EH (cell line): Measurements from ENCODE around the gene LRRC4.
A peak's percentile ranks its signal among the peaks of the same experiment; 100 is the strongest.

Source experiments
- DNase-seq: peaks from one replicate; pipeline ENCODE4 v3.0.0-alpha.2; 2015; ENCODE audit warnings: low read depth

The LRRC4 gene

GRCh38 chr7:128059143-128059988 lies 28.1 kb upstream of the LRRC4 start:
- DNase-seq = no peak

GRCh38 chr7:128057909-128058308 lies 26.7 kb upstream of the LRRC4 start:
- no peak for DNase-seq

DNA sequence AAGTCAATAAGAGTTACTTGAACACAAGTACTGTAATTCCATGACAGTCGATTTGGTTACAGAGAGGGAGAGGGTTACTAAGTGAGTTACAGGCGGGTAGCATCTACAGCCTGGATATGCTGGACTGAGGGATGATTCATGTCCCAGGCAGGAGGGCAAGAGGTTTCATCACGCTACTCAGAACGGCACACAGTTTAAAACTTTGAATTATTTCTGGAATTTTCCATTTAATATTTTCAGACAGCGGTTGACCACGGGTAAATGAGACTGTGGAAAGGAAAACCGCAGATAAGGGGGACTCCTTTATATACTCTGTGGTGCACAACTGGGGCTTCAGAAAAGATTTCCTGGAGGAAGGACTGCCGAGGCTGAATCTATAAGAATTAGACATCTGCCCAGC lies 25.7 kb upstream of the LRRC4 start:
- DNase-seq = peak; percentile 94

- DNase-seq = peak; percentile 46
Observed at GRCh38 chr7:128055637-128056036, 24.4 kb upstream of the LRRC4 start.

DNA sequence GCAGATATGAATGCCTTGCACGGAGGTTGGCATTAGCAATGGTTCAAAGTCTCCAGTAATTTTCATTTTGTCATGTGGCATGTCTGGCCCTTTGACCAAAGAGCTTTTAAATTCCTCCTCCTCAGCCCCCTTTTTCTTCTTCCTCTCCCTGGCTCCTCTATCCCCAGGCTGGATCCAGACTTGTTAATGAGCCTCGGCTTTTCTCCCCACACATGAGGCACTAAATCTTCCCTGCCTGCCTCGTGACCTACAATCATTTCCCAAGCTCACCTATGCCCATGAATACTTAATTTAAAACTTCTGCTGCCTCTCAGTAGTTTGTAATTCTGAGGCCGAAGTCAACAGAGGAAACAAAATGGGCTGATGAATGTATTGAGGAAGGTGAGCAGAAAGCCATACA lies 23.3 kb upstream of the LRRC4 start:
- no peak for DNase-seq

GRCh38 chr7:128053991-128054390 lies 22.8 kb upstream of the LRRC4 start:
- DNase-seq = no peak

DNA sequence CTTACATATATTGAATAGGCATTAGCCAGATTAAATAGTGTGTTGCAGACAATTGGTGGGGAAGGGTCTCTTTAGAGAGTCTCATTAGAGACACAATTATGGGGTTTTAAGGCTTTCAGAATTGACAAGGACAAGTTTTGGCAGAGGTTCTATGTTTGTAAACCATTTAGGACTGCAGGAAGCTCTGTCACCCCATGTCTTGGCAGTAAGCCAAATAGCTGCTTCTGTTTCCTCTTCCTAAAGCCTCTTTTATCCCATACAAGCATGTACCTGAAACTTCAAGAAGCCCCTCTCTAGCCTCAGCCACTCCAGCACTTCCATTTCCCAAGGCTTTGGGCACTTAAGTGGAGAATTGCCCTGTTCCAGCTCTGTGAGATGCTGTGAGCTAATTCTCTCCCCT lies 21.8 kb upstream of the LRRC4 start:
- DNase-seq = peak; percentile 57

DNA sequence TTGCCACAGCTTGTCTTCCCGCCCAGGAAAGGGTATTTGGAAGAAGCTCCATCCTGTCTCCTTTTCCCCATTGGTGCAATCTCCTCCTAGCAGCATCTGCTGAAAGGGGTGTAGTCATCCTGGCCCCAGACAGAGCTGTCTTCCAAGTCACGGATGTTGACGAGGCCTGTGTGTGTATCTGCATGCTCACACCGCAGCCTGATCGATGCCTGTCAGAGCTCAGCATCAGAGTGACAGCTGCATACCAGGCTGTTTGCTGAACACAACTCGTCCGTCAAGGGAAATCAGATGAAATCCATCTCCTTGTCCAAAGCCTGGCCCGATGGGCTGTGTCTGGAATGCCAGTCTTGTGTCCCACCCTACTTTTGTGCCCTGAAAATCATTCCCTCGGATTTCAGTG lies 21.2 kb upstream of the LRRC4 start:
- DNase-seq = no peak

- peak; percentile 65 for DNase-seq
Observed at GRCh38 chr7:128045766-128046165, 14.5 kb upstream of the LRRC4 start.

DNA sequence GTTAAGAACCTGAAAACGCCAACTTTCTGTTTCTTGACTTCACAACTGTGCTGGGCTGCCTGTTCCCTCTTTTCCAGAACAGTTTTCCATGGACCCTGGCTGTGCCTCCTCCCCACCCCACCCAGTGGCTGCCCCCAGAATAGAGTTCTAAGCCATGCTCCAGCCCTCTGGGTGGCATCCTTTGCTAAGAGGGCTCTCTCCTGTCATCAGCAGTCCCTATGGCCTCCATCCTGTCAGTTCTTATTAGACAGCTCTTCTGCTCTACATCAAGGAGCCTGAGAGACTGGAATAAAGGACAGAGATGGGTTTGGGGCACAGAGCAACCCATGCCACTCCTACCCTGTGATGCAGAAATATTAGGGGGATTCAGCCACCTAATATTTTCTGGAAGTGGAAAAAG lies 13.9 kb upstream of the LRRC4 start:
- no peak for DNase-seq

DNA sequence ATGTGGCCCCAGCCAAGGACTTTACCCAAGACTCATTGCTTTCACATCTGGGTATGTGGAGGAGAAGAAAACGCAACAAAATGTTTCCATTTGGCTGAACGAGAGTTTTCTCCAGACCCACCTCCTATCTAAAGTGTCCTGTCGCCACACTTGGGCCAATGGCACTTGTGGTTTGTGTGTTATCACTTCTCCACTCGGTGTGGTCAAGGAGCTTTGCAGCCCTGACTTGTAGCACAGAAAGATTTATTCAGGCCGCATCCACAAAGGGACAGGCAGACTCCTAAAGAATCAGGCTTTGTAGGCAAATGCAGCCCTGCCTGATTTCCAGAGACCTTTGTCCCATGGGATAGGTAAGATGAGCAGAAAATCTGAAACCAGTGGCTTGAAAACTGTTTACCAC lies 12.8 kb upstream of the LRRC4 start:
- DNase-seq = no peak

DNA sequence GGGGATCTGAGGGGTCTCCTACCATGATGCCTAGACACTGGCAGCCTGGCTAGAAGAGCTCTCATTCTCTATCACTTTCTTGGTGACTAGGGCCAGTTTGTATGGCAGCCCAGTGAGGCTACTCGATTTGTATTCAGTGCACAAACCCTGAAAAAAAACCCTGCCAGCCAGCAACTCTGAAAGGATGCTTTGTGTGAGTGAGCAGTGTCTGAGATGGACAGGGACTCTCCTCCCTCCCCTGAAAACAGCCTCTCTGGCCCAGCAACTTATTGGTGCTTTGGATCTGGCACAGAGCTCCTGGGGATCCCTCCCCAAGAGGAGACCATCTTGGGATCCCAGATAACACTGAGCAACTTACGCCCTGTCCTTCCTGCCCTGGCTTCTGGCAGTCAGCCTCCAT lies 10.8 kb upstream of the LRRC4 start:
- DNase-seq = no peak

DNA sequence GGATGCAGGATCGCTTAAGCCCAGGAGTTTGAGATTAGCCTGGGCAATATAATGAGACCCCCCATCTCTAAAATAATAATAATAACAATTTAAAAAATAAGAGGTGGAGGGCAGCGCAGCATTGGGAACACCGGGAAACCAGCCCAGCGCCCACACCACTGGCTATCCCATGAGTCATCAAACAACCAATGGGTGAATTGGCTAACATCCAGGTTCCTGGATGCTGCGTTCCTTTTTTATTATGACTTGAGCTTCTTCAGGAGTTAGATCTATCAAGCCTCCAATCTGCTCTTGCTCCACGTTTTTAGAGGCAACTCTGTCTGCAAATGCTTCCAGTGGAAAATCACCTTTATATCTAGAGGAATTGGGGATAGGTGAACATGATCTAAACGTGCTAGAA lies 10.0 kb upstream of the LRRC4 start:
- DNase-seq = peak; percentile 90

GRCh38 chr7:128040205-128040604 lies 9.0 kb upstream of the LRRC4 start:
- no peak for DNase-seq

DNA sequence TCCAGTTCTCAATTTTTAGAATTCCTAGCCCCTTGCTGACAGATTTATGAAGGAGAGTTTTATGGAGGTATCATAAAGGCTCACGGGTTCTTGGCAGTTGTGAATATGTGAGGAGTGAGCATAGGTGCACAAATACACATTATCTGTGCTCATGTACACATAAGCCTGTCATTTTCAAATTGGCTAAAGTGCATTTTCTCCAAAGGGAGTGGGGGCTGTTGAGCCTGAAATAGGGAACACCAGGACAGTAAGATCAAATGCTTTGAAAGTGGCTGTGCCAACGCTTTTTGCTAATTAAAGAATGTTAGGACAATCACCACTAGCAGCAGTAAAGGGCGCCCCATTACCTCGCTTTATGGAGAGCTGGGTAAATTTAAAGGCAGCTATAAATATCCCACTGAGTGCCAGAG lies 8.3 kb upstream of the LRRC4 start:
- DNase-seq = no peak

DNA sequence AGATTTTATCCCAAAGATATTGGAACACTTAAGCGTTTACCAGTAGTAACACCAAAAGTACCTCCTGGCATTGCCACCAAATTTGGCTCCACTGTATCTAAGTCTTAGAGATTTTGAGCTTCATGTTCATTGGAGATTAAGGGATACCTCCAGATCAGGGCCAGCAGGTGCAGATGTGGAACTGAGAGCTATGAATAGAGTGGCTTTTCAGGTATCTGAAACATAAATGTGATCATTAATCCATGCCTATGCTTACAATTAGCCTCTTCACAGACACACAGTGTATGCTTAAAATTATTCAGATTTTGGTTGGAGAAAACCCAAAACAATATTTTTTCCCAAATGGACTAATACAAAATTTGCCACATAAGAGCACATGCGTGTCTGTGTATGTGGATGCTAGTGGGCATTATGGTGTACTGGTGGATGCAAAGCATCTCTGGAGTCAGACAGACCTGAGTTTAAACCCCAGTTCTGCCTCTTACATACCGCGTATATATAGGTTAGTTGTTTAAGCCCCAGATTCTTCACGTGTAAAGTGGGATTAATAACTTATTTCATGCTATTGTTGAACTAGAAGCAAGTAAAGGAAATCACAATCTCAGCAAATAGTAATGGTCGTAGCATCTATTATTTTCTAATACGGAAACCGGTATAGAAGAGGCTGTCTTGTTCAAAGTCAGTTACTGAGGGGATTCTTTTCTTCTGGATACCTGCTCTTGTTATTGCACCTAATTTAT lies 6.8 kb upstream of the LRRC4 start:
- no peak for DNase-seq

DNA sequence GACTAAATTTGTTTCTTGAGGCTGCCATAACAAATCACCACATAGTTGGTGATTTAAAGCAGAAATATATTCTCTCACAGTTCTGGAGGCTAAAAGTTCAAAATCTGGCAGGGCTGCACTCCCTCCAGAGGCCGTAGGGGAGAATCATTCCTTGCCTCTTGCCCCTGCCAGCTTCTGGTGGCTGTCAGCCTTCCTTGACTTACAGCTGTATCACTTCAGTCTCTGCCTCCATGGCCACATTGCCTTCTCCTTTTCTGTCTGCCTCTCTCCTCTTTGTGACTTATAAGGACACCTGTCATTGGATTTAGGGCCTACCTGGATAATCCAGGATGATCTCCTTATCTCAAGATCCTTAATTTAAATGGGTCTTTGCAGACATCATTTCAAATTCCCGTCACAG lies 5.8 kb upstream of the LRRC4 start:
- DNase-seq = no peak

- no peak for DNase-seq
Observed at GRCh38 chr7:128036226-128036940, 5.1 kb upstream of the LRRC4 start.

DNA sequence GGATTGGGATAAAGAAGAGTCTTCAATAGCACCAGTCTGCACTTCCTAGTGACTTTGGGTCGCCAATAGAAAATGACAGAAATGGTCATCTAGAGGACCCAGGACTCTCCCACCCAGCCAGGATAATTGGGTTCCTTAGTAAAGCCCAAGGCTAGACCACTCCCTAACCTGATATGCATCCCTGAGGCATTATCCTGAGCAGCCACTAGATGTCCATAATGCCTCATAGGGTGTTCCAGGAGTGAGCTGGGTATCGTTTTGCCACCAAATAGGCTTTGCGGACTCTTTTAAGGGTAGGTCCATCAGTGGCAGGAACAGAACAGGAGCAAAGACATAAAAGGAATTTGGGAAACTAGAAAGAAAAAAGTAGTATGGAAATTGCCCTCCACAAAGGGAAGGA lies 4.5 kb upstream of the LRRC4 start:
- peak; percentile 30 for DNase-seq

DNA sequence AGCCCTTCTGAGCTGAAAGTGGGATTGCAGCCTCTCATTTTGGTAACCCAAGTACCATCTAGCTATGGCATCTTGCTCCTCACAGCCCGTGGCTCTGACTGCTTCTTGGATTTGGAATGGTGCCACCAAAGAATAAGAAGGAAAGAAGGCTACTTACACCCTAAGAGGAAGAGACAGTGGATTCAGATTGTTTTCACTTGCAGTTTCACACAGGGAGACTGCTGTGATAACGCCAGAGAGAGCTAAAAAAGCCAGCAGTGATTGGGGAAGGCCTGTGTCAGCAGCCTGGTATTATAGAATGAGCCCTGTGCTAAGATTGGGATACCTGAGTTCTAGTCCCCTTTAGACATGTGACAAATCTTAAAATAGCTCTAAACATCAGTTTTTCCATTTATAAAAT lies 3.6 kb upstream of the LRRC4 start:
- DNase-seq = no peak

DNA sequence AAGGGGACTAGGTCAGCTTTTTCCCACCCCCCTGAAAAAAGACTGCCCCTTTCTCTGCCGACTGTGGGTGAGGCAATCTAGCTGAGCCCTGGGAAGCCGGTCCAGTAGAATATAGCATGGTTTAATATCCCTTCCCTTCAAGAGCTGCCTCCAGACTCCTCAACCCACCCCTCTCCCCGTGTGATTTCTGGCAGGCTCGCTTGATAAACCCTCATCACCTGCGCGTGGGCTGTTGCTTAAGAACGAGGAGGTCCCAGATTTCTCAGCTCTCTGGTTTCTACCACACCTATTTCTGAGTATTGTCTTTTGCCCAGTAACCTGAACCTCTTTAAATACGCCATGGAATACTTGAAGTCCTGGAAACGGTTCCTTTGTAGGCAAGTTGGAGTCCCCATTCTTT lies 2.0 kb upstream of the LRRC4 start:
- no peak for DNase-seq

- DNase-seq = no peak
Observed at GRCh38 chr7:128032605-128033235, 1.5 kb upstream of the LRRC4 start.
